Measurements from ENCODE around the gene APBB1IP.

Gene APBB1IP

DNA sequence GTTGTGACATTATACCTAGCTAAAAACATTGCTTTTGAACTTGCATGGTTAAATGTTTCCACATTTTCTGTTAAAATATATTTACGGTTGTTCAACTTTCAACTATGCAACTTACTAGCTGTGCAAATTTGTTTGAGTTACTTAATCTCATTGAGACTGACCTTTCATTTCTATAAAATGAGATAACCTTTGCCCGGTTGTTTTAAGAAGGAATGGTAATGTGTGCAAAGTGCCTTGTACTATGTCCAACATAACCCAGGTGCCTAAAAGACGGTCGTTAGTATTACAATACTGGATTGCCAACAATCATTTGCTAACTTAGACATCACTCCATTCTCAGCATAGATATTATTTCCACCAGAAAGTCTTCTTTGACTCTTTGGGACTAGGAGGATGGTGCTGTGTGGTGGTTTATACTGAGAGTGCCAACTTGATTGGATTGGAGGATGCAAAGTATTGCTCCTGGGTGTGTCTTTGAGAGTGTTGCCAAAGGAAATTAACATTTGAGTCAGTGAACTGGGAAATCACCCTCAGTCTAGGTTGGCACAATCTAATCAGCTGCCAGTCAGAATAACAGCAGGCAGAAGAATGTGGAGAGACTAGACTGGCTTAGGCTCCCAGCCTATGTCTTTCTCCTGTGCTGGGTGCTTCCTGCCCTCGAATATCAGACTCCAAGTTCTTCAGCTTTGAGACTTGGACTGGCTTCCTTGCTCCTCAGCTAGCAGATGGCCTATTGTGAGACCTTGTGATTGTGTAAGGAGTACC is 174.2 kb downstream of the APBB1IP start:
- H3K4me3 Mint-ChIP-seq: no peak overlapping the region
- H3K36me3 Mint-ChIP-seq (ENCODE audit: low read depth): no peaks in the 10 kb centered on the region
- H3K27me3 Mint-ChIP-seq: no peaks in the 10 kb centered on the region
- no peaks in the 10 kb centered on the region for H3K9me3 Mint-ChIP-seq
- no peak overlapping the region for H3K27ac Mint-ChIP-seq
- no peaks in the 10 kb centered on the region for H3K4me1 Mint-ChIP-seq (ENCODE audit: low read depth)
